SU-DHL-6 (cell line): ENCODE results near the gene KAT2B.

Experiments used
- H2AFZ ChIP-seq: fragments of 200-600 bp; sonication (generic); 2 replicates; pipeline ENCODE4 v1.6.1; 2014; ENCODE audit warnings: low read depth, mild to moderate bottlenecking, moderate library complexity, mixed read lengths, antibody characterized with exemption, low read length; ENCODE audit not compliant: severe bottlenecking
- H3F3A ChIP-seq: fragments of 200-600 bp; shearing (Covaris generic); 2 replicates; pipeline ENCODE4 v1.6.0; 2016; ENCODE audit warnings: antibody characterized with exemption, mild to moderate bottlenecking; ENCODE audit not compliant: insufficient read depth
- H3K27ac ChIP-seq: fragments of 200-600 bp; sonication (generic); 2 replicates; pipeline ENCODE4 v1.5.1; 2016; ENCODE audit warnings: low read depth, mild to moderate bottlenecking, low read length, moderate library complexity, mixed read lengths
- H3K27me3 ChIP-seq: fragments of 200-600 bp; sonication (generic), shearing (Covaris generic); 2 replicates; pipeline ENCODE4 v1.6.0; 2014; ENCODE audit warnings: mild to moderate bottlenecking, low read length
- H3K36me3 ChIP-seq: fragments of 200-600 bp; sonication (generic); 2 replicates; pipeline ENCODE4 v1.6.1; 2014; ENCODE audit warnings: mild to moderate bottlenecking, low read length, mixed read lengths
- H3K4me2 ChIP-seq: fragments of 300-600, 200-600 bp; shearing (Covaris generic), sonication (generic); 2 replicates; pipeline ENCODE4 v1.6.0; 2014; ENCODE audit warnings: low read length, low read depth, mild to moderate bottlenecking; ENCODE audit not compliant: poor library complexity, severe bottlenecking
- H3K4me3 ChIP-seq: fragments of 200-600 bp; sonication (generic); 2 replicates; pipeline ENCODE4 v1.5.1; 2014; ENCODE audit warnings: antibody characterized with exemption, low read length, mild to moderate bottlenecking, mixed read lengths; ENCODE audit not compliant: insufficient read depth, poor library complexity, severe bottlenecking
- H3K79me2 ChIP-seq: fragments of 200-600 bp; sonication (generic); 2 replicates; pipeline ENCODE4 v1.6.1; 2014; ENCODE audit warnings: mild to moderate bottlenecking, low read length, moderate library complexity; ENCODE audit not compliant: insufficient read depth
- H3K9ac ChIP-seq: fragments of 200-600 bp; sonication (generic); 2 replicates; pipeline ENCODE4 v1.7.0; 2014; ENCODE audit warnings: mild to moderate bottlenecking, low read length
- H3K9me2 ChIP-seq: fragments of 200-600 bp; sonication (generic); replicated peaks from 2 replicates; pipeline ENCODE4 v1.6.1; 2014; ENCODE audit warnings: low read length; ENCODE audit not compliant: insufficient read depth
- H3K9me3 ChIP-seq: fragments of 200-600 bp; sonication (generic); 2 replicates; pipeline ENCODE4 v1.6.1; 2014; ENCODE audit warnings: low read length, mixed read lengths; ENCODE audit not compliant: insufficient read depth
- H4K20me1 ChIP-seq: fragments of 200-600 bp; sonication (generic); 2 replicates; pipeline ENCODE4 v1.6.1; 2014; ENCODE audit warnings: low read depth, mild to moderate bottlenecking, antibody characterized with exemption, low read length, moderate library complexity, mixed read lengths
- EZH2phosphoT487 ChIP-seq: fragments of 200-600 bp; sonication (generic), shearing (Covaris generic); conservative IDR thresholded peaks from 2 replicates; pipeline ENCODE4 v1.6.1; 2018; ENCODE audit warnings: mild to moderate bottlenecking, antibody characterized with exemption, low read length, moderate library complexity, mixed read lengths
- TF ChIP-seq, protein P1 (sequence below): fragments of 200-600 bp; sonication (generic); IDR thresholded peaks from one replicate; pipeline ENCODE4 v1.5.1; 2017; ENCODE audit warnings: antibody characterized with exemption, mild to moderate bottlenecking, low read length, moderate library complexity; ENCODE audit not compliant: insufficient read depth, poor library complexity, severe bottlenecking

Gene KAT2B

GRCh38 chr3:20130106-20130505 lies 89.9 kb downstream of the KAT2B start:
- Histone ChIP-seq H3K27ac (no peak overlapping the region), H3K4me2 (no peak overlapping the region), H3K36me3 (peaks cover 9% of the 10 kb centered on the region; the same call in 1 of the 2 replicates), H3K79me2 (no peaks in the 10 kb centered on the region), H3K9me3 (no peaks in the 10 kb centered on the region), H3K9ac (no peak overlapping the region), H3K27me3 (no peaks in the 10 kb centered on the region), H2AFZ (no peak overlapping the region), H3F3A (peaks cover 11% of the 10 kb centered on the region), H3K4me3 (no peak overlapping the region), H3K9me2 (no peaks in the 10 kb centered on the region), H4K20me1 (no peaks in the 10 kb centered on the region)
- TF ChIP-seq EZH2phosphoT487, result no peak

DNA sequence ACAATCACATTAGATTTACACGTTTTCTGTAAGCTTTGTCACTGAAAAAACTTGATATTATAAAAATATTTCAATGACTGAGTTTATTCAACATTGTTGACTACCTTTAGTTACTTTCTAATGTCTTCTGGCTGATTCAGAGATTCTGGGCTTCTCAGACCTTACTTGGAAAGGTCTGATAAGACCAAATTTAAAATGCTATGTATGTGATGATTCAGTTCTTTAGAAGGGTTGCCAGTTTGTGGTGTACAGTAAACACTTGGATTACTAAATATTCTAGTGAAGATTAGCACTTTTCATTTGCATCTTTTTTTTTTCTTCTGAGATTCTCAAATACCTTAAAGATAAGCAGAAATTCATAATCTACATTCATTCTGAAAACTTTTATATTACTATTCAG lies 96.0 kb downstream of the KAT2B start:
- H2AFZ ChIP-seq, result no peak overlapping the region
- H3K4me2 ChIP-seq, result no peak overlapping the region
- H3F3A ChIP-seq, result no peaks in the 10 kb centered on the region
- H3K9ac ChIP-seq, result no peak overlapping the region
- no peak overlapping the region for H3K27ac ChIP-seq
- H3K9me3 ChIP-seq, result no peaks in the 10 kb centered on the region
- peaks cover 7% of the 10 kb centered on the region; the same call in 1 of the 2 replicates for H3K36me3 ChIP-seq
- no peaks in the 10 kb centered on the region for H3K27me3 ChIP-seq
- H4K20me1 ChIP-seq, result no peaks in the 10 kb centered on the region
- H3K79me2 ChIP-seq, result no peaks in the 10 kb centered on the region
- H3K9me2 ChIP-seq, result no peaks in the 10 kb centered on the region
- no peak overlapping the region for H3K4me3 ChIP-seq
- TF ChIP-seq, protein P1, sequence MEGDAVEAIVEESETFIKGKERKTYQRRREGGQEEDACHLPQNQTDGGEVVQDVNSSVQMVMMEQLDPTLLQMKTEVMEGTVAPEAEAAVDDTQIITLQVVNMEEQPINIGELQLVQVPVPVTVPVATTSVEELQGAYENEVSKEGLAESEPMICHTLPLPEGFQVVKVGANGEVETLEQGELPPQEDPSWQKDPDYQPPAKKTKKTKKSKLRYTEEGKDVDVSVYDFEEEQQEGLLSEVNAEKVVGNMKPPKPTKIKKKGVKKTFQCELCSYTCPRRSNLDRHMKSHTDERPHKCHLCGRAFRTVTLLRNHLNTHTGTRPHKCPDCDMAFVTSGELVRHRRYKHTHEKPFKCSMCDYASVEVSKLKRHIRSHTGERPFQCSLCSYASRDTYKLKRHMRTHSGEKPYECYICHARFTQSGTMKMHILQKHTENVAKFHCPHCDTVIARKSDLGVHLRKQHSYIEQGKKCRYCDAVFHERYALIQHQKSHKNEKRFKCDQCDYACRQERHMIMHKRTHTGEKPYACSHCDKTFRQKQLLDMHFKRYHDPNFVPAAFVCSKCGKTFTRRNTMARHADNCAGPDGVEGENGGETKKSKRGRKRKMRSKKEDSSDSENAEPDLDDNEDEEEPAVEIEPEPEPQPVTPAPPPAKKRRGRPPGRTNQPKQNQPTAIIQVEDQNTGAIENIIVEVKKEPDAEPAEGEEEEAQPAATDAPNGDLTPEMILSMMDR, result no peak
- TF ChIP-seq EZH2phosphoT487, result no peak

DNA sequence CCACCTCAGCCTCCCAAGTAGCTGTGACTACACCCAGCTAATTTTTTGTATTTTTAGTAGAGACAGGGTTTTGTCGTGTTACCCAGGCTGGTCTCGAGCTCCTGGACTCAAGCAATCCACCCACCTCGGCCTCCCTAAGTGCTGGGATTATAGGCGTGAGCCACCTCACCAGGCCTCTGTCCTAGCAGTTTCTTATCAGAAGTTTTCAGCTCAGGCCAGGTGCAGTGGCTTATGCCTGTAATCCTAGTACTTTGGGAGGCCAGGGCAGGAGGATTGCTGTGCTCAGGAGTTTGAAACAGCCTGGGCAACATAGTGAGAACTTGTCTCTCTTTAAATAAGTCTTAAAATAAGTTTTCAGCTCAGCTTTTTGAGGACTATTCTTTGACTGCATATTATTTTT lies 97.4 kb downstream of the KAT2B start:
- no peak overlapping the region for H2AFZ ChIP-seq
- H3K9ac ChIP-seq, result no peak overlapping the region
- TF ChIP-seq, protein P1, result no peak
- TF ChIP-seq EZH2phosphoT487, result no peak
- H3K27me3 ChIP-seq, result no peaks in the 10 kb centered on the region
- H3K79me2 ChIP-seq, result no peaks in the 10 kb centered on the region
- H3K27ac ChIP-seq, result no peak overlapping the region
- H3F3A ChIP-seq, result no peaks in the 10 kb centered on the region
- peaks cover 7% of the 10 kb centered on the region; the same call in 1 of the 2 replicates for H3K36me3 ChIP-seq
- no peaks in the 10 kb centered on the region for H3K9me3 ChIP-seq
- H4K20me1 ChIP-seq, result no peaks in the 10 kb centered on the region
- no peak overlapping the region for H3K4me2 ChIP-seq
- H3K4me3 ChIP-seq, result no peak overlapping the region
- no peaks in the 10 kb centered on the region for H3K9me2 ChIP-seq

DNA sequence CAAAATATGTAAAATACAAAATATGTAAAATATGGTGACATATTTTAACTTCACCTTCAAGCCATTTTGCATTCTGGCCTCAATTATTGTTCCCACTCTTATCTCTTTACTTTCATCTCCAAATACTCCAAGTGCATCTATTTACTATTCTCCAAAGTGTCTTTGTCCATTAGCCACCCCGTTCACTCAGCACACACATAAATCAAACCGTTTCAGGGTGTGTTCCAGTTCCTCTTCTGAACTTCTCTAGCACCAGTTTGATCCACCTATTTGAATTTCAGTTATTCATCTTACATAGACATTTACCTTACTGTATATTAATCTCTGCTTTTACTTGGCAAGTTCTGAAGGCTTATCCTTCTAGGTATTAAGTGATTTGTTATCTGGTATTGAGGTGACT lies 100.6 kb downstream of the KAT2B start:
- Histone ChIP-seq H4K20me1 (no peaks in the 10 kb centered on the region), H3K79me2 (no peaks in the 10 kb centered on the region), H3K9me3 (no peaks in the 10 kb centered on the region), H3K4me3 (no peak overlapping the region), H3K4me2 (no peak overlapping the region), H3K9me2 (no peaks in the 10 kb centered on the region), H2AFZ (no peak overlapping the region), H3K27me3 (no peaks in the 10 kb centered on the region), H3F3A (no peaks in the 10 kb centered on the region), H3K9ac (no peak overlapping the region), H3K36me3 (peaks cover 5% of the 10 kb centered on the region; the same call in 1 of the 2 replicates), H3K27ac (no peak overlapping the region)
- TF ChIP-seq EZH2phosphoT487, result no peak
- TF ChIP-seq, protein P1, result no peak
